ENCODE measurements around the gene STIP1. TPM values are rescaled to one million over a fixed set of nuclear protein-coding genes. Genes with fewer than 3 reads are reported as not detected.

The STIP1 gene
- total RNA-seq, 1 experiment from 2014 or later = 338 TPM

DNA sequence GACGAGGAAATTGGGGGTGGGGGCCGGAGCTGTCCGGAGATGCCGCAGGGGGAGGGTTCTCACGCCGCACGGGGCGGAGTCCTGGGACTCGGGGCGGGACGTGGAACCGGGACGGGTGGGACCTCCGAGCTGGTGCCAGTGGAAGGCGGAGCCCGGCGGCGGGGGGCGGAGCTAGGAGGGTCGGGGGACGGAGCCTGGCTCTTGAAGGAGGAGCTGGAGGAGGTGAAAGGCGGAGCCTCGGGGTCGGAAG lies 55.2 kb downstream of the STIP1 start:
- Histone ChIP-seq H3K4me2 (ENCODE audit: insufficient read depth, insufficient read length, low read length) (no peak overlapping the region), H2BK15ac (ENCODE audit: low read depth, low read length) (no peak overlapping the region), H3K4me1 (ENCODE audit: insufficient read depth, low read length) (no peaks in the 10 kb centered on the region), H3K14ac (ENCODE audit: insufficient read depth, low read length) (peak overlapping the region; percentile 80), H4K20me1 (ENCODE audit: control insufficient read depth, insufficient read depth, insufficient read length) (no peaks in the 10 kb centered on the region), H3K18ac (ENCODE audit: insufficient read length, low read depth, low read length) (peak overlapping the region; percentile 80), H4K5ac (ENCODE audit: insufficient read length, low read depth, low read length) (no peak overlapping the region), H4K8ac (replicated peaks; ENCODE audit: insufficient read length, low read depth, low read length) (no peak overlapping the region), H3K27me3 (ENCODE audit: insufficient read depth, low read length) (no peaks in the 10 kb centered on the region), H2BK5ac (ENCODE audit: insufficient read length, low read length) (no peak overlapping the region), H4K91ac (ENCODE audit: insufficient read length, low read depth, low read length) (no peak overlapping the region), H2BK12ac (ENCODE audit: insufficient read length, low read depth, low read length) (no peak overlapping the region), H3K23ac (ENCODE audit: insufficient read length, low read depth, low read length) (no peak overlapping the region), H2BK120ac (ENCODE audit: low read depth, low read length, poor library complexity, severe bottlenecking) (no peak overlapping the region), H2AFZ (ENCODE audit: low read length) (no peak overlapping the region), H3K9ac (ENCODE audit: extremely low read depth, insufficient read length, low read length) (peak overlapping the region; percentile 38), H3K4ac (ENCODE audit: low read depth, low read length) (no peak overlapping the region; the same call in 1 of the 2 replicates), H3K27ac (ENCODE audit: insufficient read length, low read depth, low read length) (no peak overlapping the region), H3K79me1 (ENCODE audit: insufficient read depth, low read depth, low read length, poor library complexity, severe bottlenecking) (no peaks in the 10 kb centered on the region), H3K23me2 (ENCODE audit: insufficient read length, low read depth, low read length, poor library complexity, severe bottlenecking) (peaks cover 16% of the 10 kb centered on the region), H3K56ac (ENCODE audit: insufficient read length, low read depth, low read length) (no peak overlapping the region), H2BK20ac (ENCODE audit: low read depth, low read length, poor library complexity, severe bottlenecking) (no peak overlapping the region), H3T11ph (ENCODE audit: low read length) (no peak overlapping the region), H3K9me3 (ENCODE audit: control insufficient read depth, low read depth, low read length) (no peaks in the 10 kb centered on the region), H2AK5ac (ENCODE audit: insufficient read length, low read length) (no peak overlapping the region), H3K79me2 (ENCODE audit: insufficient read depth, low read length) (peaks cover 8% of the 10 kb centered on the region; the same call in 1 of the 2 replicates)
- Mint-ChIP-seq H3K4me3 (peak overlapping the region; percentile 85 to 93), H3K27me3 (ENCODE audit: low read depth) (no peaks in the 10 kb centered on the region), H3K36me3 (ENCODE audit: insufficient read depth in 1 of 3, low read depth in 3 of 3) (peaks cover 13 to 45% (median 26%) of the 10 kb centered on the region in 3 experiments), H3K4me1 (peaks cover 22 to 28% of the 10 kb centered on the region in 2 experiments), H3K9me3 (no peaks in the 10 kb centered on the region), H3K27ac (peak overlapping the region; percentile 84 to 99 (median 93); a peak in 6 of 7 replicates)
- DNase-seq = peak; percentile 99
- whole genome bisulfite sequencing (ENCODE audit: extremely low coverage, insufficient read length, low lambda C conversion rate) = no CpG with 5 or more reads among the region's 24 CpGs
- TF ChIP-seq, protein P1, sequence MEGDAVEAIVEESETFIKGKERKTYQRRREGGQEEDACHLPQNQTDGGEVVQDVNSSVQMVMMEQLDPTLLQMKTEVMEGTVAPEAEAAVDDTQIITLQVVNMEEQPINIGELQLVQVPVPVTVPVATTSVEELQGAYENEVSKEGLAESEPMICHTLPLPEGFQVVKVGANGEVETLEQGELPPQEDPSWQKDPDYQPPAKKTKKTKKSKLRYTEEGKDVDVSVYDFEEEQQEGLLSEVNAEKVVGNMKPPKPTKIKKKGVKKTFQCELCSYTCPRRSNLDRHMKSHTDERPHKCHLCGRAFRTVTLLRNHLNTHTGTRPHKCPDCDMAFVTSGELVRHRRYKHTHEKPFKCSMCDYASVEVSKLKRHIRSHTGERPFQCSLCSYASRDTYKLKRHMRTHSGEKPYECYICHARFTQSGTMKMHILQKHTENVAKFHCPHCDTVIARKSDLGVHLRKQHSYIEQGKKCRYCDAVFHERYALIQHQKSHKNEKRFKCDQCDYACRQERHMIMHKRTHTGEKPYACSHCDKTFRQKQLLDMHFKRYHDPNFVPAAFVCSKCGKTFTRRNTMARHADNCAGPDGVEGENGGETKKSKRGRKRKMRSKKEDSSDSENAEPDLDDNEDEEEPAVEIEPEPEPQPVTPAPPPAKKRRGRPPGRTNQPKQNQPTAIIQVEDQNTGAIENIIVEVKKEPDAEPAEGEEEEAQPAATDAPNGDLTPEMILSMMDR (conservative IDR thresholded peaks at IDR 0.05) = no peak

Data from H9 (cell line).